Measurements from ENCODE around the gene KCND3.

DNA sequence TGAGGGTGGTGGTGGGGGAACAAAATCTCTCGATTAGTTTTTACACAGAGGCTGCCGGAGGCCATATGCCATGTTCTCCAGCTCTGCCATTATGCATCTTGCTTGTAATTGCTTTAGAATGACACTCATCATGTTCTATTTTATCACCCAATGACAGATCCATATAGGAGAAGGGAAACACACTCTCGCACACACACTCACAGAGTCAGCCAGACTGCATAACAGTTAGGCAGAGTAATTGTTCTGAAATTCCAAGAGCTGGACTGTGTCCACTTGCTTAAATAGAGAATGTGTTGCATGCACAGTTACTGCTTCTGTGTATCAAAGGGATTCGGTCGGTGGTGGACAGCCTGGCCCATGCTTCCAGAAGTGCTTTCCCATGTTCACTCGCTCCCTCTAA is 30.6 kb downstream of the KCND3 start:
- TF ChIP-seq POLR2A (IDR thresholded peaks at IDR 0.05; ENCODE audit: extremely low read depth, insufficient read length) (no peak), MYC (IDR thresholded peaks at IDR 0.05; ENCODE audit: low read depth, low read length) (no peak)
- TF ChIP-seq, protein P1, sequence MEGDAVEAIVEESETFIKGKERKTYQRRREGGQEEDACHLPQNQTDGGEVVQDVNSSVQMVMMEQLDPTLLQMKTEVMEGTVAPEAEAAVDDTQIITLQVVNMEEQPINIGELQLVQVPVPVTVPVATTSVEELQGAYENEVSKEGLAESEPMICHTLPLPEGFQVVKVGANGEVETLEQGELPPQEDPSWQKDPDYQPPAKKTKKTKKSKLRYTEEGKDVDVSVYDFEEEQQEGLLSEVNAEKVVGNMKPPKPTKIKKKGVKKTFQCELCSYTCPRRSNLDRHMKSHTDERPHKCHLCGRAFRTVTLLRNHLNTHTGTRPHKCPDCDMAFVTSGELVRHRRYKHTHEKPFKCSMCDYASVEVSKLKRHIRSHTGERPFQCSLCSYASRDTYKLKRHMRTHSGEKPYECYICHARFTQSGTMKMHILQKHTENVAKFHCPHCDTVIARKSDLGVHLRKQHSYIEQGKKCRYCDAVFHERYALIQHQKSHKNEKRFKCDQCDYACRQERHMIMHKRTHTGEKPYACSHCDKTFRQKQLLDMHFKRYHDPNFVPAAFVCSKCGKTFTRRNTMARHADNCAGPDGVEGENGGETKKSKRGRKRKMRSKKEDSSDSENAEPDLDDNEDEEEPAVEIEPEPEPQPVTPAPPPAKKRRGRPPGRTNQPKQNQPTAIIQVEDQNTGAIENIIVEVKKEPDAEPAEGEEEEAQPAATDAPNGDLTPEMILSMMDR (IDR thresholded peaks at IDR 0.05; ENCODE audit: low read depth, low read length) = no peak
- TF ChIP-seq, protein P2, sequence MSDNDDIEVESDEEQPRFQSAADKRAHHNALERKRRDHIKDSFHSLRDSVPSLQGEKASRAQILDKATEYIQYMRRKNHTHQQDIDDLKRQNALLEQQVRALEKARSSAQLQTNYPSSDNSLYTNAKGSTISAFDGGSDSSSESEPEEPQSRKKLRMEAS (IDR thresholded peaks at IDR 0.05; ENCODE audit: low read depth, low read length) = no peak

Measured in NB4 (cell line).